Gastrocnemius medialis (tissue), 4 donors: ENCODE measurements around the gene XPO6. TPM values are rescaled to one million over a fixed set of nuclear protein-coding genes. Genes with fewer than 3 reads are reported as not detected.

Experiments
- ATAC-seq, 2 donors: fragments of 150-250 bp; one replicate each; pipeline ENCODE4 v1.9.1; 2016
- DNase-seq, 2 donors: peaks; one replicate each; pipeline ENCODE4 v3.0.0-alpha.2; 2019
- H3K27ac ChIP-seq, 4 donors: fragments of 200-600 bp; sonication (generic); 1 replicate in 1 of 4; 2 replicates in 3 of 4; pipeline ENCODE4 v1.5.1; 2016 to 2018; ENCODE audit warnings: mild to moderate bottlenecking in 2 of 4, moderate library complexity in 1 of 4
- H3K27me3 ChIP-seq, 3 donors: fragments of 200-600 bp; sonication (generic) in 2 of 3; 1 replicate in 1 of 3; 2 replicates in 2 of 3; pipeline versions ENCODE4 v1.5.1 to v1.6.0; 2016 to 2019; ENCODE audit warnings: mild to moderate bottlenecking in 1 of 3, moderate library complexity in 1 of 3
- H3K36me3 ChIP-seq, 2 donors: fragments of 200-600 bp; sonication (generic) in 1 of 2; one replicate each; pipeline ENCODE4 v1.5.1; 2017 to 2018
- H3K4me1 ChIP-seq, 2 donors: fragments of 200-600 bp; sonication (generic) in 1 of 2; one replicate each; pipeline ENCODE4 v1.5.1; 2016 to 2017; ENCODE audit warnings: mild to moderate bottlenecking in 2 of 2
- H3K4me3 ChIP-seq, 4 donors: fragments of 200-600 bp; sonication (generic) in 3 of 4; 1 replicate in 1 of 4; 2 replicates in 3 of 4; pipeline ENCODE4 v1.5.1; 2016 to 2019; ENCODE audit warnings: mild to moderate bottlenecking in 2 of 4
- H3K9me3 ChIP-seq, 3 donors: fragments of 200-600 bp; sonication (generic) in 2 of 3; 1 replicate in 1 of 3; 2 replicates in 2 of 3; pipeline ENCODE4 v1.5.1; 2016 to 2019
- CTCF ChIP-seq, 5 experiments: fragments of 450-650 bp in 3 of 5; fragments of 200-600 bp in 2 of 5; sonication (generic) in 2 of 5; IDR thresholded peaks in 4 of 5; conservative IDR thresholded peaks in 1 of 5; 1 replicate in 4 of 5; 2 replicates in 1 of 5; pipeline ENCODE4 v1.5.1; 2016 to 2019; ENCODE audit warnings: antibody characterized with exemption in 5 of 5, mild to moderate bottlenecking in 3 of 5, moderate library complexity in 3 of 5
- POLR2A ChIP-seq, 2 donors: fragments of 450-650 bp; IDR thresholded peaks; one replicate each; pipeline ENCODE4 v1.6.1; 2017; ENCODE audit warnings: antibody characterized with exemption in 2 of 2, mild to moderate bottlenecking in 2 of 2, moderate library complexity in 2 of 2
- in situ Hi-C, 4 donors: fragments of 200-750 bp; cut with MboI; loops; one replicate each; pipeline versions ENCODE4 v1.15.0 to v1.8.0; 2017; ENCODE audit warnings: low sequenced_read_pairs in 4 of 4
- intact Hi-C: fragments of 100-400 bp; cut with DNase I; formaldehyde crosslinking; loops from one replicate; pipeline ENCODE4 v1.15.1; 2023; ENCODE audit warnings: low total_unique reads
- total RNA-seq, 4 donors: library from RNA; depleted of rRNA; stranded (reverse); fragments of >200 nt; gene quantifications; one replicate each; pipeline versions ENCODE4 v1.1.0 to v1.2.3, GENCODE V29; 2016

Gene XPO6
- total RNA-seq, 4 donors from 2014 or later: 20.9 to 40.1 (median 29.6) TPM

GRCh38 chr16:28172336-28172735 lies 39.4 kb downstream of the XPO6 start:
- intact Hi-C loops: no loop called here
- Histone ChIP-seq H3K27ac (no peak overlapping the region), H3K27me3 (no peaks in the 10 kb centered on the region), H3K4me3 (no peak overlapping the region), H3K36me3 (peaks cover 0 to 56% of the 10 kb centered on the region in 2 donors), H3K4me1 (peaks cover 8 to 9% of the 10 kb centered on the region in 2 donors), H3K9me3 (no peaks in the 10 kb centered on the region)
- in situ Hi-C loops: no loop called here
- ATAC-seq (no peak), DNase-seq (no peak)
- no peak for TF ChIP-seq CTCF (IDR thresholded peaks at IDR 0.05 in 4 of 5, conservative IDR thresholded peaks at IDR 0.05 in 1 of 5)
- TF ChIP-seq POLR2A (IDR thresholded peaks at IDR 0.05): no peak

- Histone ChIP-seq H3K36me3 (peaks cover 0 to 51% of the 10 kb centered on the region in 2 donors), H3K4me3 (no peak overlapping the region), H3K27me3 (no peaks in the 10 kb centered on the region), H3K9me3 (no peaks in the 10 kb centered on the region), H3K4me1 (peaks cover 9 to 14% of the 10 kb centered on the region in 2 donors), H3K27ac (no peak overlapping the region)
- no peak for ATAC-seq
- intact Hi-C loops (no loop called here), in situ Hi-C loops (no loop called here)
- no peak for DNase-seq
- TF ChIP-seq POLR2A (IDR thresholded peaks at IDR 0.05): no peak
- no peak for TF ChIP-seq CTCF (IDR thresholded peaks at IDR 0.05 in 4 of 5, conservative IDR thresholded peaks at IDR 0.05 in 1 of 5)
Measured at GRCh38 chr16:28171816-28172215, 39.9 kb downstream of the XPO6 start.

- intact Hi-C loops: no loop called here
- TF ChIP-seq POLR2A (IDR thresholded peaks at IDR 0.05) (no peak), CTCF (IDR thresholded peaks at IDR 0.05 in 4 of 5, conservative IDR thresholded peaks at IDR 0.05 in 1 of 5) (no peak)
Measured at GRCh38 chr16:28168991-28169554, 42.7 kb downstream of the XPO6 start.

GRCh38 chr16:28167730-28168129 lies 44.0 kb downstream of the XPO6 start:
- in situ Hi-C loops (no loop called here), intact Hi-C loops (no loop called here)
- no peak for DNase-seq
- H3K4me1 ChIP-seq: peaks cover 9 to 15% of the 10 kb centered on the region in 2 donors
- no peaks in the 10 kb centered on the region for H3K9me3 ChIP-seq
- no peak for TF ChIP-seq POLR2A (IDR thresholded peaks at IDR 0.05)
- no peak overlapping the region for H3K4me3 ChIP-seq
- peaks cover 0 to 38% of the 10 kb centered on the region in 2 donors for H3K36me3 ChIP-seq
- H3K27ac ChIP-seq: peak overlapping the region in 3 of 4 donors; percentile 38 to 59 (median 57)
- ATAC-seq: peak; percentile 74 to 76
- H3K27me3 ChIP-seq: no peaks in the 10 kb centered on the region

More at GRCh38 chr16:28168991-28169554, 42.7 kb downstream of the XPO6 start:
- H3K9me3 ChIP-seq: no peaks in the 10 kb centered on the region
- no peak overlapping the region for H3K4me3 ChIP-seq
- H3K36me3 ChIP-seq: peaks cover 0 to 51% of the 10 kb centered on the region in 2 donors
- no peak overlapping the region for H3K27ac ChIP-seq
- in situ Hi-C loops: no loop called here
- H3K4me1 ChIP-seq: peaks cover 9 to 15% of the 10 kb centered on the region in 2 donors
- no peaks in the 10 kb centered on the region for H3K27me3 ChIP-seq
- no peak for DNase-seq
- ATAC-seq: no peak

GRCh38 chr16:28167221-28167620 lies 44.5 kb downstream of the XPO6 start:
- Histone ChIP-seq H3K36me3 (peaks cover 0 to 37% of the 10 kb centered on the region in 2 donors), H3K4me1 (peaks cover 9 to 15% of the 10 kb centered on the region in 2 donors), H3K27me3 (no peaks in the 10 kb centered on the region), H3K27ac (peak overlapping the region; percentile 38 to 59 (median 52)), H3K4me3 (no peak overlapping the region), H3K9me3 (no peaks in the 10 kb centered on the region)
- ATAC-seq: peak in 1 of 2 donors; percentile 49
- TF ChIP-seq CTCF (IDR thresholded peaks at IDR 0.05 in 4 of 5, conservative IDR thresholded peaks at IDR 0.05 in 1 of 5) (no peak), POLR2A (IDR thresholded peaks at IDR 0.05) (no peak)
- intact Hi-C loops (no loop called here), in situ Hi-C loops (no loop called here)
- peak in 1 of 2 donors; percentile 23 for DNase-seq
